GM18868 (cell line): ENCODE results near the gene C14orf93.

ENCODE experiments used
- ATAC-seq: cut with Tn5 transposase; IDR thresholded peaks from one replicate; pipeline ENCODE4 v1.9.1; 2021; ENCODE audit warnings: mild to moderate bottlenecking, moderate library complexity; ENCODE audit not compliant: unreplicated experiment

The C14orf93 gene

DNA sequence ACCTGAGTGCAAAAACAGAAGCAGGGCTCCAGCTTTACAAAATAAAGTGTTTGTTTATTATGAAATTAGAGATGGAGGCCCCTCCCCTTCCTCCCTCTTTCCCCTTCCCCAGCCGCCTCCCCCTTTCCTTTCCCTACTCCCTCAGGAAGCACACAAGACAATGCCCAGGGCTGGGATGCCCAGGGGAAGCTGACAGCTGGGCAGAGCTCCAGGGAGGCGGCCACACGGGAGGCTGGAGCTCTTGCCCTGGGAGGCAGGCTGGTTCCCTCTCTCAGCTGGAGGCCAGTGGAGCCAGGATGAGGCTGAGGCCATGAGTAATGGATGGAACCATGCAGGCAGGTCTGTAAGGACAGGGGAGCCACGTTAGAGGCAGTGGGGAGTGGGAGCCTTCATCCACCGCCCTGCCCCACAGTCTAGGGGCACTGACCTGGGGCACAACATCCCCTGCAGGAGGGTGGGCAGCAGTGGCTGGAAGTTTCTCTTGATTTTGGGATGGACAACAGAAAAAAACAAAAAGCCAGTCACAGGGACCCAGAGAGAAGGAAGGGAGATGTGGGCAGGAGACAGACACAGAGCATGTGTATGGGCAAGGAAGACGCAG is 37.2 kb upstream of the C14orf93 start:
- no peak for ATAC-seq

DNA sequence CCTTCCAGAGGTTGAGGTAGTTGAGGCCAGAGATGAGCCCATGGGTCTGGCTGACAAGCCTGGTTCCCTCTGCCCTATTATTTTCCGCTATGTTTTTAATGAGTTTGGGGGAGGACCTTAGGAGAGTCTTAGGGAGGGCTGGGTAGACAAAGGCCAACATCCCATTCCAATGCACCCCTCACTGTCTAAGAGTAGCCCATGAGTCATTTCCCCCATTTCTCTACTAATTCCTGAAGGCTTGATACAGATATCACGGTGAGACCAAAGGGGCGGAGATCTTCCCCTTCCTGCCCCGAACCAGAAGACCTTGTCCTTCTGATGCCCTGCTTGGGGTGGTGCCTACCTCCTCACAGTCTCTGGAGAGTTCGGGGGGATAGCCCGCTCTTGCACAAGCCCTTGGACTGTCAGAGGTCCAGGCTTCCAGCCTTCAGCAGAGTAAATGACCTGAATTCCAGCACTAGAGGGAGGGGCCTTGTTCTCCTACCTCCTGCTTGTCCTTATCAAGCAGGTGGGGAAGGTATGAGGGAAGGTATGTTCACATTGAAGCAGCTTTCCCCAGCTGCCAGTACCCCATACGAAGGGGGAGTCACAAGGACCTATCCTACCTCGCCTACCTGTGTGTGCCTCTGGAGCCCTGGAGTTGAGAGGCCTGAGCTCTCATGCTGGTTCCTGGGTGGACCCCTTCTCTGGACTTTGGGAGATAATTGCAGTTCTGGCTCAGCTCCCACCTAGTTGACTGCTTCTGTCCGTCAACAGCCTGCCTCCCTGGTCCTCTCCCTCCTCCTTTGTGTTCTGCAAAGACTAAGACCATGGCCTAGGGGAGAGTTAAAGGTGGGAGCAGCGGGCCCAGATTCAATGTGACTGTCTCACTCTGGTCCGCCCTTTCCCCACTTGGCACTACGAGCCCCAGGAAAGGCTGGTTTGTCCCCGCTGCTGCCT is 35.7 kb upstream of the C14orf93 start:
- no peak for ATAC-seq

DNA sequence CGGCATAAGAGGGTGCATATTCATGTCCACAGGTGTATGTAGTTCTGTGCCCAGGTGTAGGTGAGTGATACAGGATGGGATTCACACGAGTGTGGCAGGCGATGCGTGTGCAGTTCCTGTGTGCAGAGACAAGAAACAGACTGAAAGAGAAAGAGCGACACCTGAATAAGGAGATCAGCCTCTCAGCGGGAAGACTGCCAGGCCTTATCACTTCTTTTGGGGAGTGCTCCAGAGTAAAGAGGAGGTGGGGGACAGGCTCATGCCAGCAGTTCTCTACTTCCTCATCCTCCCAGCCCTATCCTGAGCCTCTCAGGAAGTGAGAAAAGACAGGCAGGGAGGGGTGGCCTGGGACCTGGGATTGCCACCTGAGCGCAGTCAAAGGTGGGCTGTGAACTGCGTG is 34.9 kb upstream of the C14orf93 start:
- no peak for ATAC-seq

DNA sequence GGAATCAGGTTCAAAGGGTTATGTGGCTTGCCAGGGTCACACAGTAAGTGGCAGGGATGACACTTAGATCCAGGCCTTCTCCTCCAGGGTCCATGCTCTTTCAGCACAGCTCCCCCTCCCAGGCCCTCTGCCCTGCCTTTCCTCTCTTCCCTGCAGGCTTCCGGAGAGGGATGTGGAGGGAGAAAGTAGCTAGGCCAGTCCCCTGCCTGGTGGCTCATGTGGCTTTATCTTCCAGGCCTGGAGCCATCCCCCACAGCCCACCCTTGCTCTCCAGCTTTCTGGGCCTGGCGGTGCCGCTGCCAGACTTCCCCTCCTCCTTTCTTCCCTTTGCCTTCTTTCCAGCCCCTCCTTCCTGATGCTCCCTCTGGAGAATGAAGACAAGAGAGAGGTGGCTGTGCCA is 33.8 kb upstream of the C14orf93 start:
- no peak for ATAC-seq

DNA sequence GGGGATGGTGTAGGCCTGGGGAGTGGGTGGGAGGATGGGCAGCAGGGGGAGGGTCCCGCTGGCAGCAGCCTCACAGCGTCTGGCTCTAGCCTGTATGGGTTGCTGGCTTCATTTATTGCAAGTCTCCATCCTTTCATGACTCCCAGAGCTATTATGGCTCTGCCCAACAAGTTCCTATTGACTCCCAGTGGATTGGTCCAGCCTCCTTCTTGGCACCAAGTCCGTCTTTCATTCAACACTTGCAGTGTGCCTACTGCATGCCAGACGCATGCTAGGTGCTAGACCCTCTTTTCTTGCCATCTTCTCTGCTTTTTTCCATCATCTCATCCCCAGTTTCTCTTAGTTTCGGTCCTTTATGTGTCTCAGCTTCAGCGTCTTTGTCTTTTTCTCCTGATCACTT is 33.2 kb upstream of the C14orf93 start:
- no peak for ATAC-seq

DNA sequence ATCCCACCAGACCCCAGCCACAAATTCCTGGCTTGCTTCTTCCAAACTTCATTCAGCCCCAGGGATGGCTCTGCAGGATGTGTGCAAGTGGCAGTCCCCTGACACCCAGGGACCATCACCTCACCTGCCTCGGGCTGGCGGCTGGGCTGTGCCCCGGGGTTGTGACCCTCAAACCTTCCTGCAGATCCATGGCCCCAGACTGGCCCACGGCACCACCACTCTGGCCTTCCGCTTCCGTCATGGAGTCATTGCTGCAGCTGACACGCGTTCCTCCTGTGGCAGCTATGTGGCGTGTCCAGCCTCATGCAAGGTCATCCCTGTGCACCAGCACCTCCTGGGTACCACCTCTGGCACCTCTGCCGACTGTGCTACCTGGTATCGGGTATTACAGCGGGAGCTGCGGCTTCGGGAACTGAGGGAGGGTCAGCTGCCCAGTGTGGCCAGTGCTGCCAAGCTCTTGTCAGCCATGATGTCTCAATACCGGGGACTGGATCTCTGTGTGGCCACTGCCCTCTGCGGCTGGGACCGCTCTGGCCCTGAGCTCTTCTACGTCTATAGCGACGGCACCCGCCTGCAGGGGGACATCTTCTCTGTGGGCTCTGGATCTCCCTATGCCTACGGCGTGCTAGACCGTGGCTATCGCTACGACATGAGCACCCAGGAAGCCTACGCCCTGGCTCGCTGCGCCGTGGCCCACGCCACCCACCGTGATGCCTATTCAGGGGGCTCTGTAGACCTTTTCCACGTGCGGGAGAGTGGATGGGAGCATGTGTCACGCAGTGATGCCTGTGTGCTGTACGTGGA is 32.4 kb upstream of the C14orf93 start, which contains the start of gene PSMB11:
Gene PSMB11, plus strand, starts transcription at position 51 of the 804 bp plus-strand sequence. Its CDS starts 14 bp downstream, at position 65.
- ATAC-seq, result no peak

DNA sequence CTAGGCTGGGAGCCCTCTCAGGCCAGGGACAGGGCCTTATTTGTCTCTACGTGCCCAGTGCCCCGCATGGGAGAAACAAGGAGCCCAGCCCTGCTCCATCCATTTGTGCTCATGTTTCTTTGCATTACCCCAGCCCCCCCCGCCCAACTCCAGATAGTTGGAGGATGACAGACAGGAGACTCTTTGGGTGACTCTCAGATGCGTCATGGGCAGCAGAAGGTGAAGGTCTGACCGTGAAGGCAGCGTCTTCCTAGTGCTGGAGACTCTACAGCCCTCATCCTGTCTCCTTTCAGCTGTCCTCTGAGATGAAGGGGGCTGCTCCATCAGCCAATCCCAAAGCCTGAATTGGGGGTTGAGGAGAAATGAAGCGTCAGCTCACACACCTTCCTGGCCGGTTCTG is 31.8 kb upstream of the C14orf93 start:
- ATAC-seq, result no peak

DNA sequence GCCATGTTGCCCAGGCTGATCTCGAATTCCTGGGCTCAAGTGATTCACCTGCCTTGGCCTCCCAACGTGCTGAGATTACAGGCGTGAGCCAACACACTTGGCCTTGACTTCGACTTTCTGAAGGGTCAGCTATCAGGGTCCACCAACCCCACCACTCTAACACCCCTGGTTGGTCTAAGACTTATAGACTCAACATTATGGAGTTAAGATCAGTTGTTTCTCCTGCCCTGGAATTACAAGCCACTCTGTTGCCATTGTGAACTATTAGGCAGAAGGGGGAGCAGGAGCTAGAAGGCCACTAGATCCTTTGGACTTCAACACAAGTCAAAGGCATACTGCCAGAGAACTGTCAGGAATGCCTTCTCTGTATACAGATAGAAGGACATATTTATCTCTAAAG is 30.2 kb upstream of the C14orf93 start:
- no peak for ATAC-seq

DNA sequence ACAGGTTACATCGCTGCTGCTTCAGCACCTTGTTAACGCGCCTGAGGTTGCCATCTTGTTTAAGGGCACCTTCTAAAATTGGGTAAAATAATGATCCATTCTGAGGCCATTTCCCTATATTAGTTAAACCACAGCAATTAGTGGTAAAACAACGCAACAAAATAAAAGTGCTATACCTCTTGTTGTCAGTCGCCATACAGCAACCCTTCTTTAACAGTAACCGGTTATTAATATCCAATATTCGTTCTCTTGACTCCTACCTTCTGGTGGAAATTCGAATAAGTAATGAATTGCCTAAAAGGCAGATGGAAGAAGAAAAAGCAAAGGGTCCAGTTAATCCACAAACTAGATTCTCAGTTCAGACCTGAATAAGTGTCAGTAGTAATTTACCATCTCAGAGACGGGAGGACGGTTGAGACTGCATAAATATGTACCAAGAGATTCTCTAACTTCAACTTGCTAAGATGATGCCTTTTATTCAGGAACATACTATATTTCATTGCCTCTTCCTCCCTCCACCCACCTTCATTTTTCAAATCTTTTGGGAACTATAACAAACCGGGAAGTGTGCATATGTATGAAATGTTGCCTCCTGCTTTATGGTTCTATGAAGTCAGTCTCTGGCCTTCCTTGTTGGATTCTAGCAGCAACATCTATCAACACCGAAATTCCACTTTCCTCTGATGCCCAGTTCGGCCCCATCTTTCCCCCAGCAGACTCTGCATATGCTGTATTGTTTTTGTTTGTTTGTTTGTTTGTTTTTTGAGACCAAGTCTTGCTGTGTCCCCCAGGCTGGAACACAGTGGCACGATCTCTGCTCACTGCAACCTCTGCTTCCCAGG is 25.6 kb upstream of the C14orf93 start:
- ATAC-seq, result no peak

DNA sequence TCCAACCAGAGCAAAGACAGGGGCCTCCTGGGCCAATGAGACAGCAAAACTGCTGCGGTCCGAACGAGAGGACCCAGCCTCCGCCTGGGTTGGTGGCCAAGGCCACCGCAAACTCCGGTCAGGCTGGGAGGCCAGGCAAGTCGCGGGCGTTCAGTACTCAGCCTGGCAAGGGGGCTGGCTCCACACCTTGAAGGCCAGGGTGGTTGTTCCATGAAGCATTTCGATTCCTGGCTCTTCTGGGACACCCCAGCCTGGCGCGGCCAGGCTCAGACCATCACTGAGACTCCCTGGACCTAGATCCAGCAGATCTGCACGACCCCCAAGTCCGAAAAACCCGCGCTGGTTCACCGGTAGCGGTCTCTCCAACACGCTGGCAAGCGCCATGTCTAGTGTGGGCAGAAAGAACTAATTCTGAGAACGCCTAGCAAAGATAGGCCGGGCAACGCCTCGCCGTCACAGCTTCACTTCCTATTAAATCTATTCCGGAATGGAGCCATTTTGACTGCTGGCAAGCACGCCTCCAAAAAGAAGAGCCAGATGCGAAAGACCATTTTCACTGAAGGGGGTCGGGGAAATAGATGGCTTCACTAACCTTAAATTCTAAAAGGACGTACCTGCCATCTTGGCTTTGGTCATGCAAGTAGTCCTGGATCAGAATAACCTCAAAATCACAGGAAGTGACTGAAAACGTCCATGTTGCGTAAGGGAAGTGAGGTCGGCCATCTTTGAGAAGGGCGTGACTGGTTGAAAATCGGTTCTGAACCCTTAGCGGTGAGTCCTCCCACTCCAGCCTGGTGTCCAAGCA is 24.8 kb upstream of the C14orf93 start, which contains the start of gene PSMB5:
Gene PSMB5, minus strand, starts transcription at position 403 of the 805 bp plus-strand sequence. Its CDS starts 19 bp downstream, at position 384.
- ATAC-seq, result peak; percentile 94

DNA sequence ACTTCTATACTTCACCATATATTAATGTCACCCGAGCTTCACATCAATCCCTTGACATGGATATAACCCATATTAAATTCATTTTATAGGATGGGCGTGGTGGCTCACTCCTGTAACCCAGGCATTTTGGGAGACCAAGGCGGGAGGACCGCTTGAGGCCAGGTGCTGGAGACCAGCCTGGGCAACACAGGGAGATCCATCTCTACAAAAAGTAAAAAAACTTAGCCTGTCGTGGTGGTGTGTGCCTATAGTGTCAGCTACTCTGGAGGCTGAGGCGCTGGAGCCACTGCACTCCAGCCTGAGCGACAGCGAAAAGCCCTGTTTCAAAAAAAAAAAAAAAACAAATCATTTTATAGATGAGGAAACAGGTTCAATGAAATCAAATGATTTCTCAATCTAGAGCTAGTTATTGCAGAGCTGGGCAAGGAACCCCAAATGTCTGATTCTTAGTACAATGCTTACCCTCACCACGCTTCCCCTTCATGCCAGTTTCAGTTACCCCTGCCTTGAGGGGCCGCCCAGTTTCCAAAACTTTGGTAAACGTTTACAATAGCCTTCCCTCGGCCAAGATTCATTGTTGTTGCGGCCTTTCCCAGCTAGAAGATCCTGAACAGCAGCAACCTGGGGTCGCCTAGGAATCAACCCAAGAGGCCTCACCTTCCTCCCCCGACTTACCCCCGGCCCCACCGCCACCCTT is 24.0 kb upstream of the C14orf93 start:
- peak; percentile 1 for ATAC-seq

DNA sequence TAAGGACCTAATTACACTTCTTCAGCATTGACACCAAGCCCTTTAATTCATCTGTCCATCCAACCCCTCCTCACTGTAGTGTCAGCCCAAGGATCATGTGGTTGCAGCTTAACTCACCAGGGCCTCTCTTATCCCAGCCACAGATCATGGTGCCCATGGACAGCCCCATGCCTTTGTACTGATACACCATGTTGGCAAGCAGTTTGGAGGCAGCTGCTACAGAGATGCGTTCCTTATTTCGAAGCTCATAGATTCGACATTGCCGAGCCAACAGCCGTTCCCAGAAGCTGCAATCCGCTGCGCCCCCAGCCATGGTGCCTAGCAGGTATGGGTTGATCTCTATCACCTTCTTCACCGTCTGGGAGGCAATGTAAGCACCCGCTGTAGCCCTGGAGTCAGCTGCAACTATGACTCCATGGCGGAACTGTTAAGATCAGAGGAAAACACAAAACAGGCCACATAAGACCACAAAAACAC is 23.3 kb upstream of the C14orf93 start:
- no peak for ATAC-seq

DNA sequence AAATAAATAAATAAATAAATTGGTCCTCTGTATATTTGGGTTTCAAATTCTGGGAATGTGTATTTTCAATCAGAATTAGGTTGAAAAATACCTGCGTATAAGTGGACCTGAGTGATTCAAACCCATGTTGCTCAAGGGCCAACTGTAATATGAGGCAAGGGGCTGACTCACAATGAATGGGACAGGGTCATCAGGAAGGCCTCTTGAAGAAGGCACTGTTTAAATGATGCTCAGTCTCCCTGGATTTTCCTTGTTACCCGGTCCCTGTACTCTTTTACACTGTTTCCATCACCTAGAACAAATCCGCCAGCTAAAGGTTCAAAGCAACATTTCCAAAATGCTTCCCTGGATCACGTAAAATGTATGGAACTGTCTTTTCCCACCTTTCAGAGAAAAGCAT is 21.0 kb upstream of the C14orf93 start:
- ATAC-seq, result no peak

DNA sequence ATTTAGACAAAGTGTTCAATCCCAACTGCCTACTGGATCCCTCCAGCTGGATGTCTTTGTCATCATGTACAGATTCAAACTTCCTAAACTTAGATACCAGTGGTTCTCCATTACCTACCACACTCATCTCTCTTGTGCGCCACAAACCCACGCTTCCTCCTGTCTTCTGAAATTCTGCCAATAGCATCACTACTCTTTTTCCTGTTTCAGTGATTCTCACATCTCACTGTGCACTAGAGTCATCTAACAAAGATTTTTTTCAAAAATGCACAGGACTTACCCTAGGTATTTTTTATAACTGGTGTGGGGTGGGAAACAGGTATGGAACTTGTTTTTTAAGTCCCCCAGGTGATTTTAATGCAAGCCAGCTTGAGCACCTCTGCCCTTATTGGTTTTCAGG is 18.9 kb upstream of the C14orf93 start:
- ATAC-seq, result no peak

DNA sequence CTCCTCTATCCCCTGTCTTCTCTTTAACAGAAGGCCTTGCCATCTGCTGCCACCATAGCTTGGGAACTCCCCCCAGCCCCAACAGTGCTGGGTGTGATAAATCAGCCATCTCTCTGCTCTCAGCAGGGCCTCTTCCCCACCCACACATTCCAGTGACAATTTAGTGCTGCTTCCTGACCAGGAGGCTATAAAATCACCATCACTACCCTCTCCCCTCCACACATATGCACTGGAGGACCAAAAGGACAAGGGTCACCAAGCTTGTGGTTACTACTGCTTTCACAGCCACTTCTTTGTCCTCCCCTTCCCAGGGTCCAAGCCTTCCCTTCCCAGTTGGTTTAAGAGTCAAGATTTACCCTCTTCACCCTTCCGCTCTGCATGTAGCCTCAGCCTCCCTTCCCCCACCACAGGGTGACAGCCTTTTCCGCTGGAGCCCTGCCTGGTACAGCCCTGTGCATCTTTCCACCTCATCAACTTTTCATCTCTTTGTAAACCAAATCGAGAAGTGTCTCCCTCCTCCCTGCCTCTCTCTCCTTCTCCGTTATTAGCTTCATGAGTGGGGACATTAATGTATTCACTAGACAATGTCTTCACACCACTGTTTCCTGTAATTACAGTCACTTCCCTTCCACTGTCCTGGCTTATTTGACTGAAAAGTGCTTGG is 15.3 kb upstream of the C14orf93 start:
- no peak for ATAC-seq

DNA sequence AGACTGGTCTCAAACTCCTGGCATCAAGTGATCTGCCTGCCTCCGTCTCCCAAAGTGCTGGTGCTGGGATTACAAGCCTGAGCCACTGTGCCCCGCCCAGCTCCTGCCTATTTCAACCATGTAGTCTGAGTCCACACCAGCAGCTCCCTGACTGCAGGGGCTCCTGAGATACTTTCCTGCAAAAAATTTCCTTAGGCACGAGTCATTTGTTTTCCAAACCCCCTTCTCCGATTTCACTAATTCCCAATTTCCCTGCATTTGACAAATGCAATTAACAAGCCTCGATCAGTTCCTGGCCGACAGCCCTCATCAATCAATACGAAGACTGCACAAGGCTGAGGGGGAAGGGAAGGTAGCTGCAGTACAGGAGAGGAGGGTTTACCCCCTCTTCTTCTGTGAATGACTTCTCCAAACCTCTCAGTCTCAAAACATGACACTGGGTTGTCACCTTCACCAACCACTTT is 14.7 kb upstream of the C14orf93 start:
- ATAC-seq, result no peak

DNA sequence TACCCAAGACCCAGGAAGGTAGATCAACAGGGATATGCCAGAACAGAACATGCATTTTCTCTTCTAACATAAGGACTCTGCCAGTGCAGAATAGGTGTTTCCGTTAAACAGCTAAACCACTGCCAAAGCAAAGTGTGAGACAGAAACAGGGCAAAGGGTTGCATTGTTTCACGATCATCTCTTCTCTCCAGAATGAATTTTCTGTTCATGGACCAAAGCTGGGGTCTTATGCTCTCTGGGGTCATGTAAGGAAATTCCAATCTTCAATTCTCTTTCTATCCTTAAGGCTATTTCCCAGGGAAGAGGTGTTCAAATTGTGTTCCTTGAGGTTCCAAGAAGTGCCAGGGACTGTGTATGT is 13.8 kb upstream of the C14orf93 start:
- no peak for ATAC-seq
